Measurements from ENCODE around the gene RNF11. TPM values are rescaled to one million over a fixed set of nuclear protein-coding genes. Genes with fewer than 3 reads are reported as not detected.

RNF11 gene
- total and polyA plus RNA-seq, 4 donors: 24.1 to 102 (median 48.7) TPM

GRCh38 chr1:51302270-51302669 is 66.2 kb downstream of the RNF11 start (continued):
- no peak for TF ChIP-seq JUND (IDR thresholded peaks at IDR 0.05)

- WGBS: 92% methylated on average over 7 of the region's 7 CpGs
- Histone ChIP-seq H3K9ac (ENCODE audit: low read depth in 1 of 2, low read length in 2 of 2) (no peak overlapping the region), H3K27me3 (ENCODE audit: control insufficient read depth in 4 of 4, insufficient read depth in 4 of 4, low read length in 3 of 4) (no peaks in the 10 kb centered on the region), H3K36me3 (ENCODE audit: control insufficient read depth in 4 of 4, insufficient read depth in 3 of 4, low read depth in 1 of 4, low read length in 3 of 4) (no peaks in the 10 kb centered on the region), H3K4me1 (ENCODE audit: control insufficient read depth in 4 of 4, insufficient read depth in 4 of 4, low read length in 3 of 4) (peaks cover 7 to 15% (median 10%) of the 10 kb centered on the region in 4 donors), H3K27ac (ENCODE audit: low read depth in 1 of 2, low read length in 2 of 2) (no peak overlapping the region), H3K4me3 (ENCODE audit: low read depth in 1 of 3, low read length in 3 of 3) (no peak overlapping the region), H3K9me3 (ENCODE audit: control insufficient read depth in 4 of 4, low read length in 3 of 4) (no peaks in the 10 kb centered on the region)
- TF ChIP-seq GABPA (IDR thresholded peaks at IDR 0.05 in 1 of 2, conservative IDR thresholded peaks at IDR 0.05 in 1 of 2) (no peak), TAF1 (conservative IDR thresholded peaks at IDR 0.05) (no peak), FOXA2 (IDR thresholded peaks at IDR 0.05) (no peak)
- DNase-seq (ENCODE audit: low spot score): no peak
Observed at GRCh38 chr1:51302746-51303145, 66.7 kb downstream of the RNF11 start.

GRCh38 chr1:51303315-51303714 is 67.2 kb downstream of the RNF11 start:
- TF ChIP-seq YY1 (IDR thresholded peaks at IDR 0.05): no peak
- no peak for TF ChIP-seq HNF4G (IDR thresholded peaks at IDR 0.05)
- TF ChIP-seq MAX (IDR thresholded peaks at IDR 0.05): no peak
- TF ChIP-seq RAD21 (IDR thresholded peaks at IDR 0.05): no peak
- no peak for TF ChIP-seq RXRA (IDR thresholded peaks at IDR 0.05)
- no peak for TF ChIP-seq GABPA (IDR thresholded peaks at IDR 0.05 in 1 of 2, conservative IDR thresholded peaks at IDR 0.05 in 1 of 2)
- TF ChIP-seq NR2F2 (IDR thresholded peaks at IDR 0.05): no peak
- TF ChIP-seq JUND (IDR thresholded peaks at IDR 0.05): no peak
- no peak for TF ChIP-seq REST (IDR thresholded peaks at IDR 0.05)
- TF ChIP-seq ZBTB33 (IDR thresholded peaks at IDR 0.05): no peak
- TF ChIP-seq TAF1 (conservative IDR thresholded peaks at IDR 0.05): no peak
- H3K4me1 ChIP-seq (ENCODE audit: control insufficient read depth in 4 of 4, insufficient read depth in 4 of 4, low read length in 3 of 4): peaks cover 7 to 12% (median 10%) of the 10 kb centered on the region in 4 donors
- no peak overlapping the region for H3K27ac ChIP-seq (ENCODE audit: low read depth in 1 of 2, low read length in 2 of 2)
- WGBS: 93% methylated on average over 6 of the region's 6 CpGs
- H3K9me3 ChIP-seq (ENCODE audit: control insufficient read depth in 4 of 4, low read length in 3 of 4): no peaks in the 10 kb centered on the region
- H3K9ac ChIP-seq (ENCODE audit: low read depth in 1 of 2, low read length in 2 of 2): no peak overlapping the region
- no peaks in the 10 kb centered on the region for H3K27me3 ChIP-seq (ENCODE audit: control insufficient read depth in 4 of 4, insufficient read depth in 4 of 4, low read length in 3 of 4)
- H3K36me3 ChIP-seq (ENCODE audit: control insufficient read depth in 4 of 4, insufficient read depth in 3 of 4, low read depth in 1 of 4, low read length in 3 of 4): no peaks in the 10 kb centered on the region
- no peak overlapping the region for H3K4me3 ChIP-seq (ENCODE audit: low read depth in 1 of 3, low read length in 3 of 3)
- no peak for DNase-seq (ENCODE audit: low spot score)
